ENCODE data around the gene MYLK. TPM values are rescaled to one million over a fixed set of nuclear protein-coding genes. Genes with fewer than 3 reads are reported as not detected.

Gene MYLK
- total and polyA plus RNA-seq, 2 experiments from 2014 or later = 13.1 to 27.1 TPM

DNA sequence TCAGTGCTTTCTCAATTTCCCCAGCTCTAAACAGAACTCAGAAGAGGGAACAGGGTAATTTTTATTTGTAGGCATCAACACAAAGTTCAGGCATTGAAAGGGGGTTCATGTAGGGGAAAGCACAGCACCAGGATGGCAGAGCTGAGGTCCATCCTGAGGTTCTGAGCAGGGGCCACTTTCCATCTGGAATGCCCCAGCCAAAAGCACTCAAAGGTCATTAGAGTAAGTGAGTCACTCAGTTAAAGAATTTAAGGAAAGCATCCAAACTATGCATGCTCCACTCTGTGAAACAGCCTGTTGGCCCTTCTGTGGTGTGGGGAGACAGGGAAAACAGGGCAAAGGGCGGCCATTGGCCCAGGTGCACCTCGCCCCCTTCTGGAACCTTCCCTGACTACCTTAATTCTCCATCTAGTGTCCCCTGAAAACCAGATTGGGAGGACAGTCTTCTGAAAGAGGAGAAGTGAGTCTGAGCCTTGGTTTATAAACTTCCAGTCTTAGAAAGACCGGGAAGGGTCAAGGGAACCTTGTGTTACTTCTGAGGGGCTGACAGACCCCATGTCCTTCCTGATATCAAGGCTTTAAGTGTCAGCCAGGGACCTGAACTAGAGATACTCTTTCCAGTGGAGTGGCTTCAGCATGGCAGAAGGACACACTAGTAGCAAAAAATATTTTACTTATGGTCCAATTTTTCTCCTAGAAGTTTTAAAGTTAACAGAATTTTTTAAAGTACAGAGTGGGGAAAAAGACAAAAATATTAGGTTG lies 133.3 kb downstream of the MYLK start:
- WGBS (ENCODE audit: low lambda C conversion rate, missing lambda C conversion rate) = 75% methylated on average over 3 of the region's 3 CpGs
- Histone ChIP-seq H4K20me1 (ENCODE audit: insufficient read depth, poor library complexity, severe bottlenecking) (no peaks in the 10 kb centered on the region), H3K27me3 (no peaks in the 10 kb centered on the region), H2AFZ (no peak overlapping the region), H3K9me3 (ENCODE audit: low read depth) (no peaks in the 10 kb centered on the region), H3K4me1 (ENCODE audit: insufficient read depth) (peaks cover 22% of the 10 kb centered on the region), H3K27ac (peak overlapping the region; percentile 50), H3K4me3 (no peak overlapping the region), H3K4me2 (peak overlapping the region; percentile 14), H3K79me2 (no peaks in the 10 kb centered on the region), H3K9me2 (replicated peaks; ENCODE audit: insufficient read depth) (no peaks in the 10 kb centered on the region), H3K36me3 (replicated peaks; ENCODE audit: insufficient read depth, low read depth) (no peaks in the 10 kb centered on the region)
- TF ChIP-seq, protein P1, sequence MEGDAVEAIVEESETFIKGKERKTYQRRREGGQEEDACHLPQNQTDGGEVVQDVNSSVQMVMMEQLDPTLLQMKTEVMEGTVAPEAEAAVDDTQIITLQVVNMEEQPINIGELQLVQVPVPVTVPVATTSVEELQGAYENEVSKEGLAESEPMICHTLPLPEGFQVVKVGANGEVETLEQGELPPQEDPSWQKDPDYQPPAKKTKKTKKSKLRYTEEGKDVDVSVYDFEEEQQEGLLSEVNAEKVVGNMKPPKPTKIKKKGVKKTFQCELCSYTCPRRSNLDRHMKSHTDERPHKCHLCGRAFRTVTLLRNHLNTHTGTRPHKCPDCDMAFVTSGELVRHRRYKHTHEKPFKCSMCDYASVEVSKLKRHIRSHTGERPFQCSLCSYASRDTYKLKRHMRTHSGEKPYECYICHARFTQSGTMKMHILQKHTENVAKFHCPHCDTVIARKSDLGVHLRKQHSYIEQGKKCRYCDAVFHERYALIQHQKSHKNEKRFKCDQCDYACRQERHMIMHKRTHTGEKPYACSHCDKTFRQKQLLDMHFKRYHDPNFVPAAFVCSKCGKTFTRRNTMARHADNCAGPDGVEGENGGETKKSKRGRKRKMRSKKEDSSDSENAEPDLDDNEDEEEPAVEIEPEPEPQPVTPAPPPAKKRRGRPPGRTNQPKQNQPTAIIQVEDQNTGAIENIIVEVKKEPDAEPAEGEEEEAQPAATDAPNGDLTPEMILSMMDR (IDR thresholded peaks at IDR 0.05; ENCODE audit: poor library complexity) = no peak
- TF ChIP-seq EZH2phosphoT487 (IDR thresholded peaks at IDR 0.05; ENCODE audit: low read depth, severe bottlenecking, unreplicated experiment) = no peak
- no peak for TF ChIP-seq EZH2 (IDR thresholded peaks at IDR 0.05; ENCODE audit: borderline replicate concordance)
- peak; percentile 45 for DNase-seq (ENCODE audit: low spot score)

DNA sequence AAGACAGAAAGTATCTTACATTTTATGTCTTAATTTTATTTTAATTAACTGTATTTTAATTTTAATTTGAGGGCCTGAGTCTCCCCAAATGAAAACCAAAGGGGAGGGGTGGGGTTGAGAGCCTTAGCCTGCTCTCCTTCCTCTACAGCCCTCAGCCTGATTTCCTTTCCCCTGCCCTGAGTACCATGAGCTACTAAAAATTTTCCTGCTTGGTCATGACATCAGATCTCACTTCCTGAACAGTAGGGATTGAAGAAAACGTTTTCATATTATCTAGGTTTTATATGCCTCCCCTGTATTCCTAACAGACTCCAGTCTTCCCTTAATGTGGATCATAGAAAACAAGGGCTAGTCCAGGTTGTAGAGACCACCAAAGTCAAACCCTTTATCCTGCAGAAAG lies 133.9 kb downstream of the MYLK start:
- Histone ChIP-seq H3K9me3 (ENCODE audit: low read depth) (no peaks in the 10 kb centered on the region), H3K9me2 (replicated peaks; ENCODE audit: insufficient read depth) (no peaks in the 10 kb centered on the region), H3K36me3 (replicated peaks; ENCODE audit: insufficient read depth, low read depth) (no peaks in the 10 kb centered on the region), H4K20me1 (ENCODE audit: insufficient read depth, poor library complexity, severe bottlenecking) (no peaks in the 10 kb centered on the region), H3K4me2 (peak overlapping the region; percentile 14), H3K79me2 (no peaks in the 10 kb centered on the region), H2AFZ (no peak overlapping the region), H3K27ac (peak overlapping the region; percentile 50), H3K27me3 (no peaks in the 10 kb centered on the region), H3K4me3 (no peak overlapping the region), H3K4me1 (ENCODE audit: insufficient read depth) (peaks cover 22% of the 10 kb centered on the region)
- TF ChIP-seq, protein P1 (IDR thresholded peaks at IDR 0.05; ENCODE audit: poor library complexity) = no peak
- DNase-seq (ENCODE audit: low spot score) = no peak
- 41% methylated on average over 1 of the region's 1 CpG for WGBS (ENCODE audit: low lambda C conversion rate, missing lambda C conversion rate)

DNA sequence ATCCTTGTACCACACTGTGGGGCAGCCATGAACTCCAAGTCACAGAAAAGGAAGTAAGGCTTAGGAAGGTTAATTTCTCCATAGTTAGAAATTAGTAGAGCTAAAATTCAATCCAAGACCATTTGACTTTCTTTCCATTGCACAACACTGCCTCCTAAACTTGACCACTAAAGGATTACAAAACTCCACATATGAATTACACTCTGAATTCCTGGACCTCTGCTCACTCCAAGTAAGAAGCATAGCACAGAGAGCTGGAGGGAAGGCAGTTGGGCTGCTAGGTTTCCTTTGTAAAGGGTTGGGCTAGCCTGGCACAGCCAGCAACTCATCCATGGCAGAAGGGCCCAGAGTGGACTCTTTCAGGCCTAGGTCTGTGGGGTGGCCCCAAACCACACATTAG lies 134.4 kb downstream of the MYLK start:
- no peak overlapping the region for H3K4me2 ChIP-seq
- TF ChIP-seq, protein P1 (IDR thresholded peaks at IDR 0.05; ENCODE audit: poor library complexity) = no peak
- TF ChIP-seq EZH2 (IDR thresholded peaks at IDR 0.05; ENCODE audit: borderline replicate concordance) = no peak

More for the DNA sequence above, 134.4 kb downstream of the MYLK start:
- DNase-seq (ENCODE audit: low spot score) = no peak
- Histone ChIP-seq H2AFZ (no peak overlapping the region), H3K9me3 (ENCODE audit: low read depth) (no peaks in the 10 kb centered on the region), H3K27ac (peak overlapping the region; percentile 50), H3K4me1 (ENCODE audit: insufficient read depth) (peaks cover 21% of the 10 kb centered on the region), H3K9me2 (replicated peaks; ENCODE audit: insufficient read depth) (no peaks in the 10 kb centered on the region), H3K36me3 (replicated peaks; ENCODE audit: insufficient read depth, low read depth) (no peaks in the 10 kb centered on the region), H3K79me2 (no peaks in the 10 kb centered on the region), H3K27me3 (no peaks in the 10 kb centered on the region), H3K4me3 (no peak overlapping the region), H4K20me1 (ENCODE audit: insufficient read depth, poor library complexity, severe bottlenecking) (no peaks in the 10 kb centered on the region)
